GM21447 (cell line): ENCODE data around the gene CKAP2L.
"Not testable (repeated sequence)": the region's sequence is repeated elsewhere in the genome, so short reads cannot be mapped to it uniquely, and the experiment has no call there.

ENCODE experiments used
- ATAC-seq: cut with Tn5 transposase; IDR thresholded peaks from one replicate; pipeline ENCODE4 v1.9.1; 2021; ENCODE audit not compliant: unreplicated experiment

CKAP2L gene

GRCh38 chr2:112712903-112713584, 51.4 kb downstream of the CKAP2L start:
- ATAC-seq: no peak

- no peak for ATAC-seq
These were observed 51.9 kb downstream of the CKAP2L start for GRCh38 chr2:112712465-112712864.

- no peak for ATAC-seq
These were observed 53.3 kb downstream of the CKAP2L start for GRCh38 chr2:112710956-112711750.

- no peak for ATAC-seq
These were observed 54.7 kb downstream of the CKAP2L start for GRCh38 chr2:112709703-112710102.

- ATAC-seq: no peak
These were observed 55.4 kb downstream of the CKAP2L start for GRCh38 chr2:112708968-112709367.

- not testable (repeated sequence) for ATAC-seq
These were observed 57.5 kb downstream of the CKAP2L start for GRCh38 chr2:112706947-112707346.

GRCh38 chr2:112706170-112706664, 58.2 kb downstream of the CKAP2L start:
- ATAC-seq: no peak

GRCh38 chr2:112705575-112705974, 58.8 kb downstream of the CKAP2L start:
- no peak for ATAC-seq

GRCh38 chr2:112703684-112704083, 60.7 kb downstream of the CKAP2L start:
- no peak for ATAC-seq

GRCh38 chr2:112701052-112701451, 63.4 kb downstream of the CKAP2L start:
- ATAC-seq: no peak

- no peak for ATAC-seq
These were observed 64.3 kb downstream of the CKAP2L start for GRCh38 chr2:112699984-112700667.

GRCh38 chr2:112698834-112699515, 65.4 kb downstream of the CKAP2L start:
- no peak for ATAC-seq

GRCh38 chr2:112694182-112694581, 70.2 kb downstream of the CKAP2L start:
- no peak for ATAC-seq

GRCh38 chr2:112693596-112693995, 70.8 kb downstream of the CKAP2L start:
- no peak for ATAC-seq

GRCh38 chr2:112692918-112693317, 71.5 kb downstream of the CKAP2L start:
- ATAC-seq: no peak

GRCh38 chr2:112692495-112692911, 71.9 kb downstream of the CKAP2L start:
- peak; percentile 93 for ATAC-seq

GRCh38 chr2:112691881-112692281, 72.5 kb downstream of the CKAP2L start:
- no peak for ATAC-seq

GRCh38 chr2:112690853-112691401, 73.5 kb downstream of the CKAP2L start:
- no peak for ATAC-seq

- ATAC-seq: no peak
These were observed 76.1 kb downstream of the CKAP2L start for GRCh38 chr2:112688086-112688880.

GRCh38 chr2:112687522-112687921, 76.9 kb downstream of the CKAP2L start:
- ATAC-seq: no peak
